Activated B cell treated with CpG ODN at 0.5 μM for 24 hours (primary cell): Measurements from ENCODE around the gene VASP. TPM values are rescaled to one million over a fixed set of nuclear protein-coding genes. Genes with fewer than 3 reads are reported as not detected.

ENCODE experiments used
- ATAC-seq: fragments of 200-7000 bp; cut with Tn5 transposase; one replicate; pipeline ENCODE4 v1.10.0; 2021; ENCODE audit warnings: low read depth, mild to moderate bottlenecking, moderate library complexity
- CTCF ChIA-PET: fragments of 350-600 bp; sonication (Branson Sonifier 250); formaldehyde crosslinking; loops from one replicate; lab custom pipeline; 2021; ENCODE audit warnings: antibody characterized with exemption; lab: Charles Lee
- POLR2A ChIA-PET: fragments of 350-600 bp; sonication (Branson Sonifier 250); formaldehyde crosslinking; loops from one replicate; lab custom pipeline; 2021; ENCODE audit warnings: antibody characterized with exemption; lab: Charles Lee
- DNase-seq: peaks from one replicate; pipeline ENCODE4 v3.0.0; 2022
- H3K27ac Mint-ChIP-seq: one replicate; pipeline ENCODE4 v1.8.0; 2020; ENCODE audit warnings: mixed read lengths
- H3K27me3 Mint-ChIP-seq: one replicate; pipeline ENCODE4 v1.8.0; 2021; ENCODE audit warnings: mixed read lengths
- H3K36me3 Mint-ChIP-seq: one replicate; pipeline ENCODE4 v1.8.0; 2021; ENCODE audit warnings: low read depth, mixed read lengths
- H3K4me1 Mint-ChIP-seq: one replicate; pipeline ENCODE4 v1.8.0; 2021; ENCODE audit warnings: mixed read lengths
- H3K4me3 Mint-ChIP-seq: one replicate; pipeline ENCODE4 v1.8.0; 2020; ENCODE audit warnings: mild to moderate bottlenecking, mixed read lengths
- H3K9me3 Mint-ChIP-seq: one replicate; pipeline ENCODE4 v1.8.0; 2020; ENCODE audit warnings: mixed read lengths
- CTCF ChIP-seq: fragments of 200-600 bp; IDR thresholded peaks from one replicate; pipeline ENCODE4 v1.8.0; 2022; ENCODE audit warnings: antibody characterized with exemption, mild to moderate bottlenecking
- intact Hi-C: fragments of 100-400 bp; cut with micrococcal nuclease; formaldehyde crosslinking; loops from one replicate; pipeline ENCODE4 v1.15.1; 2024
- total RNA-seq: library from RNA; stranded (reverse); gene quantifications from 2 replicates; pipeline ENCODE4 v1.2.3, GENCODE V29; 2022

Gene VASP
- total RNA-seq, 1 donor from 2014 or later, result 300 TPM

GRCh38 chr19:45531349-45531748 is 24.1 kb downstream of the VASP start:
- intact Hi-C loops, result no loop called here
- ChIA-PET CTCF (interaction anchor here (1.3 kb wide), 1 partner anchor 27 kb away, joined by 4 read pairs; no protein-coding TSS in a partner anchor), POLR2A (no interaction called here)
- no peak for TF ChIP-seq CTCF
- Mint-ChIP-seq H3K27me3 (no peaks in the 10 kb centered on the region), H3K4me1 (peaks cover 16% of the 10 kb centered on the region), H3K4me3 (no peak overlapping the region), H3K9me3 (no peaks in the 10 kb centered on the region), H3K36me3 (peaks cover 18% of the 10 kb centered on the region), H3K27ac (no peak overlapping the region)
- ATAC-seq (no peak), DNase-seq (no peak)

GRCh38 chr19:45539459-45539858 is 32.2 kb downstream of the VASP start:
- Mint-ChIP-seq H3K27ac (no peak overlapping the region), H3K9me3 (no peaks in the 10 kb centered on the region), H3K36me3 (no peaks in the 10 kb centered on the region), H3K27me3 (no peaks in the 10 kb centered on the region), H3K4me1 (peaks cover 8% of the 10 kb centered on the region), H3K4me3 (no peak overlapping the region)
- TF ChIP-seq CTCF, result no peak
- ATAC-seq (no peak), DNase-seq (no peak)
- ChIA-PET CTCF (no interaction called here), POLR2A (no interaction called here)
- intact Hi-C loops, result no loop called here

- ATAC-seq, result no peak
- intact Hi-C loops, result no loop called here
These were observed 35.0 kb downstream of the VASP start for GRCh38 chr19:45542234-45542668.

GRCh38 chr19:45547211-45547770 is 40.0 kb downstream of the VASP start:
- no peak for DNase-seq
- no peak overlapping the region for H3K27ac Mint-ChIP-seq
- intact Hi-C loops, result no loop called here
- no peaks in the 10 kb centered on the region for H3K36me3 Mint-ChIP-seq
- no peaks in the 10 kb centered on the region for H3K9me3 Mint-ChIP-seq
- peaks cover 24% of the 10 kb centered on the region for H3K4me1 Mint-ChIP-seq
- no peak for TF ChIP-seq CTCF
- CTCF ChIA-PET, result interaction anchor here (1.8 kb wide), 1 partner anchor 24 kb away, joined by 3 read pairs; no protein-coding TSS in a partner anchor
- ATAC-seq, result no peak
- no peaks in the 10 kb centered on the region for H3K27me3 Mint-ChIP-seq
- POLR2A ChIA-PET, result no interaction called here
- no peak overlapping the region for H3K4me3 Mint-ChIP-seq

More at GRCh38 chr19:45542234-45542668, 35.0 kb downstream of the VASP start:
- no peak overlapping the region for H3K27ac Mint-ChIP-seq
- no peak for DNase-seq
- H3K4me3 Mint-ChIP-seq, result no peak overlapping the region
- ChIA-PET CTCF (no interaction called here), POLR2A (no interaction called here)
- peaks cover 16% of the 10 kb centered on the region for H3K4me1 Mint-ChIP-seq
- H3K9me3 Mint-ChIP-seq, result no peaks in the 10 kb centered on the region
- H3K27me3 Mint-ChIP-seq, result no peaks in the 10 kb centered on the region
- TF ChIP-seq CTCF, result no peak
- H3K36me3 Mint-ChIP-seq, result no peaks in the 10 kb centered on the region

GRCh38 chr19:45547965-45548609 is 40.8 kb downstream of the VASP start:
- peaks cover 4% of the 10 kb centered on the region for H3K36me3 Mint-ChIP-seq
- H3K27ac Mint-ChIP-seq, result no peak overlapping the region
- CTCF ChIA-PET, result interaction anchor here (1.8 kb wide), 1 partner anchor 23 kb away, joined by 3 read pairs; no protein-coding TSS in a partner anchor
- peaks cover 24% of the 10 kb centered on the region for H3K4me1 Mint-ChIP-seq
- H3K4me3 Mint-ChIP-seq, result no peak overlapping the region
- no peaks in the 10 kb centered on the region for H3K27me3 Mint-ChIP-seq
- intact Hi-C loops, result no loop called here
- no peaks in the 10 kb centered on the region for H3K9me3 Mint-ChIP-seq
- TF ChIP-seq CTCF, result no peak
- ATAC-seq (no peak), DNase-seq (no peak)
- POLR2A ChIA-PET, result no interaction called here
